ENCODE measurements around the gene FOXR1.
"Not testable (repeated sequence)": the region's sequence is repeated elsewhere in the genome, so short reads cannot be mapped to it uniquely, and the experiment has no call there.

FOXR1 gene

GRCh38 chr11:118988280-118988679 lies 16.7 kb downstream of the FOXR1 start:
- peaks cover 23% of the 10 kb centered on the region for H3K9me3 Mint-ChIP-seq
- H3K27ac Mint-ChIP-seq = no peak overlapping the region
- H3K4me1 Mint-ChIP-seq = no peaks in the 10 kb centered on the region
- no peak overlapping the region for H3K4me3 Mint-ChIP-seq
- peaks cover 25% of the 10 kb centered on the region for H3K36me3 Mint-ChIP-seq (ENCODE audit: low read depth)
- H3K27me3 Mint-ChIP-seq (ENCODE audit: low read depth, poor library complexity) = peaks cover 4% of the 10 kb centered on the region
- TF ChIP-seq, protein P1, sequence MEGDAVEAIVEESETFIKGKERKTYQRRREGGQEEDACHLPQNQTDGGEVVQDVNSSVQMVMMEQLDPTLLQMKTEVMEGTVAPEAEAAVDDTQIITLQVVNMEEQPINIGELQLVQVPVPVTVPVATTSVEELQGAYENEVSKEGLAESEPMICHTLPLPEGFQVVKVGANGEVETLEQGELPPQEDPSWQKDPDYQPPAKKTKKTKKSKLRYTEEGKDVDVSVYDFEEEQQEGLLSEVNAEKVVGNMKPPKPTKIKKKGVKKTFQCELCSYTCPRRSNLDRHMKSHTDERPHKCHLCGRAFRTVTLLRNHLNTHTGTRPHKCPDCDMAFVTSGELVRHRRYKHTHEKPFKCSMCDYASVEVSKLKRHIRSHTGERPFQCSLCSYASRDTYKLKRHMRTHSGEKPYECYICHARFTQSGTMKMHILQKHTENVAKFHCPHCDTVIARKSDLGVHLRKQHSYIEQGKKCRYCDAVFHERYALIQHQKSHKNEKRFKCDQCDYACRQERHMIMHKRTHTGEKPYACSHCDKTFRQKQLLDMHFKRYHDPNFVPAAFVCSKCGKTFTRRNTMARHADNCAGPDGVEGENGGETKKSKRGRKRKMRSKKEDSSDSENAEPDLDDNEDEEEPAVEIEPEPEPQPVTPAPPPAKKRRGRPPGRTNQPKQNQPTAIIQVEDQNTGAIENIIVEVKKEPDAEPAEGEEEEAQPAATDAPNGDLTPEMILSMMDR (IDR thresholded peaks at IDR 0.05) = no peak
- DNase-seq = no peak

DNA sequence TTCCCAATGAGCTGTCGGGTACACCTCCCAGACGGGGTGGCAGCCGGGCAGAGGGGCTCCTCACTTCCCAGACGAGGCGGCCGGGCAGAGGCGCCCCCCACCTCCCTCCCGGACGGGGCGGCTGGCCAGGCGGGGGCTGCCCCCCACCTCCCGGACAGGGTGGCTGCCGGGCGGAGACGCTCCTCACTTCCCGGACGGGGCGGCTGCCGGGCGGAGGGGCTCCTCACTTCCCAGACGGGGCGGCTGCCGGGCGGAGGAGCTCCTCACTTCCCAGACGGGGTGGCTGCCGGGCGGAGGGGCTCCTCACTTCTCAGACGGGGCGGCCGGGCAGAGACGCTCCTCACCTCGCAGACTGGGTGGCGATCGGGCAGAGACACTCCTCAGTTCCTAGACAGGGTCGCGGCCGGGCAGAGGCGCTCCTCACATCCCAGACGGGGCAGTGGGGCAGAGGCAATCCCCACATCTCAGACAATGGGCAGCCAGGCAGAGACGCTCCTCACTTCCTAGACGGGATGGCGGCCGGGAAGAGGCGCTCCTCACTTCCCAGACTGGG lies 20.0 kb downstream of the FOXR1 start:
- not testable (repeated sequence) for H3K4me3 Mint-ChIP-seq; H3K27ac Mint-ChIP-seq; H3K4me1 Mint-ChIP-seq; DNase-seq; H3K27me3 Mint-ChIP-seq (ENCODE audit: low read depth, poor library complexity)
- peaks cover 42% of the 10 kb centered on the region for H3K36me3 Mint-ChIP-seq (ENCODE audit: low read depth)
- H3K9me3 Mint-ChIP-seq = peaks cover 32% of the 10 kb centered on the region

DNA sequence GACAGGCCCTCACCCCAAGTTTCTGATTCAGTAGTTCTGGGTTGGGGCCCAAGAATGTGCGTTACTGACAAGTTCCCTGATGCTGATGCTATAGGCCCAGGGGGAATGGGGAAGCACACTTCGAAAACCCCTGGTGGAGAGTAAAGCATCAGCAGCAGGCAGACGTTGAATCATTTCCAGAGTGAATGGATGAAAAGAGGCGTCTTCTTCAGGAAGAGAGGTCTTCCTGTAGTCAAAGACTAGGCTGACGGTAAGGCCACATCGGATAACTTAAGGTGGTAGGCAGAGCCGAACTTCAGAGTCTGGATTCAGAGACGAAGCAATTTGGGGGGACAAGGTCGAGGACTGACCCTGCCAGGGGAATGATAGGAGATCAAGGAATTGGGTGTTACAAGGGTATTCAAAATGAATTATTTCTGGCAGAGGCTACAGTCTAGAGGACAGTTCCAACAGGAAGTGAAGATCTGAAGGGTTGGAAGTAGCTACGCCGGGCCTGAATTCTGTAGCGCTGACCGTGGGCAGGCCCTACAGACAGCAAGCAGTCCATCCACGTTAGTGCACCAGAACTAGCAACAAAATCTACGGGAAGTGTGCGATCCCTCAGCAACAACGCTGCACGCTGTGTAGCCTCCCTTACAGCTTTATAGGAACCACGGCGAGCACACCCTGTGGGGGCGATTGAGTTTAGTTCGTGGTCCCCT lies 25.5 kb downstream of the FOXR1 start:
- peak overlapping the region; percentile 97 for H3K4me3 Mint-ChIP-seq
- peaks cover 19% of the 10 kb centered on the region for H3K9me3 Mint-ChIP-seq
- peaks cover 48% of the 10 kb centered on the region for H3K36me3 Mint-ChIP-seq (ENCODE audit: low read depth)
- H3K4me1 Mint-ChIP-seq = peaks cover 42% of the 10 kb centered on the region
- H3K27me3 Mint-ChIP-seq (ENCODE audit: low read depth, poor library complexity) = peaks cover 5% of the 10 kb centered on the region
- TF ChIP-seq, protein P1 (IDR thresholded peaks at IDR 0.05) = no peak
- H3K27ac Mint-ChIP-seq = no peak overlapping the region
- DNase-seq = no peak

DNA sequence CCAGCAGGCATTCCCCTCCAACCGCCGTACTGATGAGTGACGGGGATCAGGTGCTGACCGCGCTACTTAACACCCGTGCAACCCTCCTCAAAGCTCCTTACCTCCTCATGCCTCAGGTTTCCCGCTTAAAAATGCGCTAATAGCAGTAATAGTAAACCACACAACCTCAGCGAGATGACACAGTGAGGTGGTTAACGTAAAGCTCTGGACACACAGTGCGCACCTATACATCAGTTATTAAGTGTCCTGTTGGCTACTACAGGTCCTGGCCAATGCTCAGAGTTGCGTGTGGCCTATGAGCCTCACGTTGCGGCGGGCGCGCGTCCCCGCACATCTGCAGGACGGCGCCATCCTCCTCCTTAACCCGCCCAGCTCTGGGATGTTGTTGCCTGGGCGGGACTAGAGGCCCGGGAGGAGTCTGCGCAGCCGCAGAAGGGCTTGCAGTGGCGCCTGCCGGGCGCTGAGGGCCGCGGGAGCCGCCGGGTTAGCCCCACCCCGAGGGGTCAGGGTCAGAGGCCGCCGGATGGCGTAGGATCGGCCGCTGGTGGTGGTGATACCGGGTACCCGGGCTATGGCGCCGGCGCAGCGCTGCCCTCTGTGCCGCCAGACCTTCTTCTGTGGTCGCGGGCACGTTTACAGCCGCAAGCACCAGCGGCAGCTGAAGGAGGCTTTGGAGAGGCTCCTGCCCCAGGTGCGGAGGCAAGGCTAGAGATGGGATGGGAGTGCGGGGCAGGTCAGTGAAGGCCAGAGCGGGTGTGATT lies 26.2 kb downstream of the FOXR1 start, which contains the start of gene CENATAC:
Gene CENATAC, plus strand, starts transcription at position 512 of the 761 bp plus-strand sequence. Its CDS starts 60 bp downstream, at position 572.
- peaks cover 13% of the 10 kb centered on the region for H3K9me3 Mint-ChIP-seq
- H3K27ac Mint-ChIP-seq = peak within 1 kb of the TSS; percentile 98
- H3K36me3 Mint-ChIP-seq (ENCODE audit: low read depth) = peaks cover 46% of the 10 kb centered on the region
- TF ChIP-seq, protein P1 (IDR thresholded peaks at IDR 0.05) = no peak
- H3K27me3 Mint-ChIP-seq (ENCODE audit: low read depth, poor library complexity) = peaks cover 5% of the 10 kb centered on the region
- DNase-seq = peak; percentile 98
- peak within 1 kb of the TSS; percentile 97 for H3K4me3 Mint-ChIP-seq
- peaks cover 42% of the 10 kb centered on the region for H3K4me1 Mint-ChIP-seq

GRCh38 chr11:118998388-118998717 lies 26.8 kb downstream of the FOXR1 start:
- H3K4me3 Mint-ChIP-seq = peak overlapping the region; percentile 97
- TF ChIP-seq, protein P1 (IDR thresholded peaks at IDR 0.05) = no peak
- peaks cover 5% of the 10 kb centered on the region for H3K27me3 Mint-ChIP-seq (ENCODE audit: low read depth, poor library complexity)
- H3K27ac Mint-ChIP-seq = peak overlapping the region; percentile 98
- peaks cover 46% of the 10 kb centered on the region for H3K36me3 Mint-ChIP-seq (ENCODE audit: low read depth)
- DNase-seq = no peak
- H3K9me3 Mint-ChIP-seq = peaks cover 8% of the 10 kb centered on the region
- peaks cover 42% of the 10 kb centered on the region for H3K4me1 Mint-ChIP-seq

- Mint-ChIP-seq H3K36me3 (ENCODE audit: low read depth) (peaks cover 46% of the 10 kb centered on the region), H3K27ac (peak overlapping the region; percentile 98), H3K4me3 (peak overlapping the region; percentile 97), H3K27me3 (ENCODE audit: low read depth, poor library complexity) (peaks cover 5% of the 10 kb centered on the region), H3K4me1 (peaks cover 42% of the 10 kb centered on the region), H3K9me3 (peaks cover 3% of the 10 kb centered on the region)
- TF ChIP-seq, protein P1 (IDR thresholded peaks at IDR 0.05) = no peak
- DNase-seq = no peak
Measured at GRCh38 chr11:118998822-118999221, 27.3 kb downstream of the FOXR1 start.
